ENCODE measurements around the gene ASB13.
A peak's percentile ranks its signal among the peaks of the same experiment; 100 is the strongest.

GRCh38 chr10:5668429-5668828 is 2.0 kb upstream of the ASB13 start:
- TF ChIP-seq ZNF253 (CRISPR knock-in tag; IDR thresholded peaks at IDR 0.05; ENCODE audit: borderline replicate concordance): no peak
- TF ChIP-seq ARID3A (IDR thresholded peaks at IDR 0.05; ENCODE audit: low read depth, low read length): 0 out of 2 replicates have a peak, but pooled peaks have one; percentile 53
